ENCODE results near the gene APBB2. TPM values are rescaled to one million over a fixed set of nuclear protein-coding genes. Genes with fewer than 3 reads are reported as not detected.

Gene APBB2
- total RNA-seq, 2 donors from 2014 or later = 56.1 to 64.8 TPM

DNA sequence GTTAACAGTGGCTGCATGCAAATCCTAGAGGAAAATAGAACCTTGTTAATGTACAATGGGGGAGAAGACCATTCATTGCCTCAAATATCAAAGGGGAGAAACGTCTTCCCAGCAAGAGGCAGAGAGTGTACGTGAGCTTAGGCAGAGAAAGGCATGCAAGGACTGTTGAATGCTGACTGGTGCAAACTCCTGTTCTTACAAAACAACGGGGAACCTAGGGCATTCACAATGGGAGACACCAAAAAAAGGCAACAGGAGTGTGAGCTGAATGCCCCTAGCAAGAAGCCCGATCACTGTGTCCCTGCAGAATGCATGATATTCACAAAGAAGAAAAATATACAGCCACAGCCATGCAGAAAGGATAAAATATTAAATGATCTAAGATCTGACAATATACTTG, 279.7 kb downstream of the APBB2 start:
- Histone ChIP-seq H3K36me3 (ENCODE audit: control insufficient read depth, insufficient read depth, low read length) (peaks cover 7% of the 10 kb centered on the region), H3K9ac (ENCODE audit: extremely low read depth, low read length, poor library complexity, severe bottlenecking) (no peak overlapping the region), H3K27me3 (ENCODE audit: control insufficient read depth, insufficient read depth, low read length, poor library complexity, severe bottlenecking) (no peaks in the 10 kb centered on the region), H3K9me3 (ENCODE audit: control insufficient read depth, low read length) (no peaks in the 10 kb centered on the region), H3K4me3 (ENCODE audit: low read length) (no peak overlapping the region), H3K27ac (ENCODE audit: low read depth, low read length) (no peak overlapping the region), H3K4me1 (ENCODE audit: control insufficient read depth, insufficient read depth, low read length) (no peaks in the 10 kb centered on the region)
- H3K4me3 Mint-ChIP-seq = no peak overlapping the region
- H3K27ac Mint-ChIP-seq = no peak overlapping the region
- peaks cover 12% of the 10 kb centered on the region for H3K36me3 Mint-ChIP-seq (ENCODE audit: low read depth)
- no peaks in the 10 kb centered on the region for H3K9me3 Mint-ChIP-seq
- TF ChIP-seq, protein P1, sequence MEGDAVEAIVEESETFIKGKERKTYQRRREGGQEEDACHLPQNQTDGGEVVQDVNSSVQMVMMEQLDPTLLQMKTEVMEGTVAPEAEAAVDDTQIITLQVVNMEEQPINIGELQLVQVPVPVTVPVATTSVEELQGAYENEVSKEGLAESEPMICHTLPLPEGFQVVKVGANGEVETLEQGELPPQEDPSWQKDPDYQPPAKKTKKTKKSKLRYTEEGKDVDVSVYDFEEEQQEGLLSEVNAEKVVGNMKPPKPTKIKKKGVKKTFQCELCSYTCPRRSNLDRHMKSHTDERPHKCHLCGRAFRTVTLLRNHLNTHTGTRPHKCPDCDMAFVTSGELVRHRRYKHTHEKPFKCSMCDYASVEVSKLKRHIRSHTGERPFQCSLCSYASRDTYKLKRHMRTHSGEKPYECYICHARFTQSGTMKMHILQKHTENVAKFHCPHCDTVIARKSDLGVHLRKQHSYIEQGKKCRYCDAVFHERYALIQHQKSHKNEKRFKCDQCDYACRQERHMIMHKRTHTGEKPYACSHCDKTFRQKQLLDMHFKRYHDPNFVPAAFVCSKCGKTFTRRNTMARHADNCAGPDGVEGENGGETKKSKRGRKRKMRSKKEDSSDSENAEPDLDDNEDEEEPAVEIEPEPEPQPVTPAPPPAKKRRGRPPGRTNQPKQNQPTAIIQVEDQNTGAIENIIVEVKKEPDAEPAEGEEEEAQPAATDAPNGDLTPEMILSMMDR (conservative IDR thresholded peaks at IDR 0.05) = no peak
- WGBS, 2 experiments (ENCODE audit: insufficient coverage in 1 of 2, insufficient read length in 1 of 2) = 44 to 49% methylated on average over 2 to 4 of the region's 4 CpGs
- peaks cover 14% of the 10 kb centered on the region for H3K4me1 Mint-ChIP-seq
- no peaks in the 10 kb centered on the region for H3K27me3 Mint-ChIP-seq (ENCODE audit: insufficient read depth)
- DNase-seq = peak; percentile 61

DNA sequence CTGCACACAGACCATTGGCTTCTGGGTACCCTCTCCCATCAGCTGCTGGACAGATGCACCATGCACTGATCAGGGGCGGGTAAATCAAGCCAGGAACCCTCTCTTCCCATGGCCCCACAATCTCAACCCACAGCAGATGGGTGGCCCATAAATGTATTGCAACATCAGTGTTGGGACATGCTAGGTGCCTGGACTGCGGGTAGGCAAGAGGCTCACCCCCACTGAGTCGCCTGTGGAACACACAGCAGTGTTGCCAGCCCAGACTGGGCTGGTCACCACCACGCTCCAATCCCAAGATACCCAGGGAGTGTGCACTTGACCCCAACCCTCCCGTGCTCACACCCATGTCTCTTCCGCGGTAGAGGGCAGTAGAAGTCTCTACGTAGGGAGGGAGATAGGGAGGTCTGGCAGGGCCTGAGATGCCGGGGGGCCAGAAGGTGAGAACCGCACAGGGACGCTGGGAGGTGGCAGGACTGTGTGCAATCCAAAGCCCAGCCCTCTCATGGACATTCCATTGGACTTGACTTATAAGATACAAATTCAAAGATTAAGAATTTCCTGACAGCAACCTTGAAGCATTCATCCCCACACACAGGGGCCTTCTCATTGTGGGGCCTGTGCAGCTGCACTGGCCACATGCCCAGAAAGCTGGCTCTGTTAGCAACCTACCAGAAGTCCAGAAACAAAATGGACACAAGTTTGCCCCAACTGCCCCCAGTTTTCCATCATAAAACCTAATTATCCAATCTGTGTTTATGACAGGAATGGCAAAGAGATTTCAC, 280.9 kb downstream of the APBB2 start:
- no peaks in the 10 kb centered on the region for H3K4me1 ChIP-seq (ENCODE audit: control insufficient read depth, insufficient read depth, low read length)
- 95 to 96% methylated on average over 5 to 11 of the region's 11 CpGs for WGBS, 2 experiments (ENCODE audit: insufficient coverage in 1 of 2, insufficient read length in 1 of 2)
- peaks cover 14% of the 10 kb centered on the region for H3K36me3 Mint-ChIP-seq (ENCODE audit: low read depth)
- H3K27me3 ChIP-seq (ENCODE audit: control insufficient read depth, insufficient read depth, low read length, poor library complexity, severe bottlenecking) = no peaks in the 10 kb centered on the region
- peaks cover 14% of the 10 kb centered on the region for H3K4me1 Mint-ChIP-seq
- no peak for DNase-seq
- H3K9me3 Mint-ChIP-seq = no peaks in the 10 kb centered on the region
- no peak overlapping the region for H3K9ac ChIP-seq (ENCODE audit: extremely low read depth, low read length, poor library complexity, severe bottlenecking)
- no peak overlapping the region for H3K27ac ChIP-seq (ENCODE audit: low read depth, low read length)
- H3K27me3 Mint-ChIP-seq (ENCODE audit: insufficient read depth) = no peaks in the 10 kb centered on the region
- no peak overlapping the region for H3K27ac Mint-ChIP-seq
- H3K4me3 Mint-ChIP-seq = no peak overlapping the region
- H3K36me3 ChIP-seq (ENCODE audit: control insufficient read depth, insufficient read depth, low read length) = peaks cover 7% of the 10 kb centered on the region
- H3K4me3 ChIP-seq (ENCODE audit: low read length) = no peak overlapping the region
- H3K9me3 ChIP-seq (ENCODE audit: control insufficient read depth, low read length) = no peaks in the 10 kb centered on the region
- TF ChIP-seq, protein P1 (conservative IDR thresholded peaks at IDR 0.05) = no peak

DNA sequence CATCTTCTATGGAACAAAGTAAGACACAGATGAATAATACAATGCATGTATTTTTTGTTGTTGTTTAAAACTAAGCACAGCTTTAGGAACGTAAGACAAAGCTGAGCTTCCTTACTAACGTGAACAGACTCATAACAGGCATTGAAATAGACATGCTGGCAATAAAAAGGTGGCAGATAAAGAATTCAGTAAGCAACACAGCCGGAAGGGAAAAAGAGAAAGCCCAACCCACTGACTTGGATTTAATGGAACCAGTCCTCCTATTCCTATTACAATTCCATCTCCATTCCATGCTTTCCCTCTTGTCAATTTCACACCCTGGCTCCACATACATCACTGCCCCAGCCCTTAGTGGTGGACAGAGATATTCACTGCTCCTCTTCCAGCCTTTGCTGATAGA, 282.5 kb downstream of the APBB2 start:
- Histone ChIP-seq H3K36me3 (ENCODE audit: control insufficient read depth, insufficient read depth, low read length) (peaks cover 7% of the 10 kb centered on the region), H3K4me3 (ENCODE audit: low read length) (no peak overlapping the region), H3K9me3 (ENCODE audit: control insufficient read depth, low read length) (no peaks in the 10 kb centered on the region), H3K27ac (ENCODE audit: low read depth, low read length) (no peak overlapping the region), H3K9ac (ENCODE audit: extremely low read depth, low read length, poor library complexity, severe bottlenecking) (no peak overlapping the region), H3K4me1 (ENCODE audit: control insufficient read depth, insufficient read depth, low read length) (no peaks in the 10 kb centered on the region), H3K27me3 (ENCODE audit: control insufficient read depth, insufficient read depth, low read length, poor library complexity, severe bottlenecking) (no peaks in the 10 kb centered on the region)
- Mint-ChIP-seq H3K4me1 (peaks cover 14% of the 10 kb centered on the region), H3K27me3 (ENCODE audit: insufficient read depth) (no peaks in the 10 kb centered on the region), H3K9me3 (no peaks in the 10 kb centered on the region), H3K4me3 (no peak overlapping the region), H3K27ac (no peak overlapping the region), H3K36me3 (ENCODE audit: low read depth) (peaks cover 14% of the 10 kb centered on the region)
- TF ChIP-seq, protein P1 (conservative IDR thresholded peaks at IDR 0.05) = no peak
- 90 to 100% methylated on average over 2 to 3 of the region's 3 CpGs for WGBS, 2 experiments (ENCODE audit: insufficient coverage in 1 of 2, insufficient read length in 1 of 2)
- DNase-seq = no peak

Measured in endodermal cell (in vitro differentiated cells).